ENCODE measurements around the gene UNC13C.

DNA sequence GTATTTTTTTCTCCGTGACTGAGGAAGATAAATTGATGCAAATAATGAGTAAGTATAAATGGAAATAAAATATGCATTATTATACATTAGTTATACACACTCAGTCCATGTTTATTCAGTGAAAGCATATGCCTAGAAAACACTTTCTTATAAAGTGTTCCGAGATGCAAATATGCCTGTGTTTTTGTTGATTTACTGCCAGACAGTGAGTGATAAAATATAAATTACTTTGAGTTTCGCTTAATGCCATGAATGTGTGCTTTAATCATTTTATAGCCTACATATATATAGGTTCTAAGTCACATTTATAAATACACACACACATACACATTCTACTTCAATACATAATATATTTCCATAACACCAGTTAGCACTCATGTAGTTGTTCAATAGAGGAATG lies 569.2 kb downstream of the UNC13C start:
- TF ChIP-seq, protein P1, sequence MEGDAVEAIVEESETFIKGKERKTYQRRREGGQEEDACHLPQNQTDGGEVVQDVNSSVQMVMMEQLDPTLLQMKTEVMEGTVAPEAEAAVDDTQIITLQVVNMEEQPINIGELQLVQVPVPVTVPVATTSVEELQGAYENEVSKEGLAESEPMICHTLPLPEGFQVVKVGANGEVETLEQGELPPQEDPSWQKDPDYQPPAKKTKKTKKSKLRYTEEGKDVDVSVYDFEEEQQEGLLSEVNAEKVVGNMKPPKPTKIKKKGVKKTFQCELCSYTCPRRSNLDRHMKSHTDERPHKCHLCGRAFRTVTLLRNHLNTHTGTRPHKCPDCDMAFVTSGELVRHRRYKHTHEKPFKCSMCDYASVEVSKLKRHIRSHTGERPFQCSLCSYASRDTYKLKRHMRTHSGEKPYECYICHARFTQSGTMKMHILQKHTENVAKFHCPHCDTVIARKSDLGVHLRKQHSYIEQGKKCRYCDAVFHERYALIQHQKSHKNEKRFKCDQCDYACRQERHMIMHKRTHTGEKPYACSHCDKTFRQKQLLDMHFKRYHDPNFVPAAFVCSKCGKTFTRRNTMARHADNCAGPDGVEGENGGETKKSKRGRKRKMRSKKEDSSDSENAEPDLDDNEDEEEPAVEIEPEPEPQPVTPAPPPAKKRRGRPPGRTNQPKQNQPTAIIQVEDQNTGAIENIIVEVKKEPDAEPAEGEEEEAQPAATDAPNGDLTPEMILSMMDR (IDR thresholded peaks at IDR 0.05 in 2 of 3, conservative IDR thresholded peaks at IDR 0.05 in 1 of 3; ENCODE audit: borderline replicate concordance in 1 of 3, insufficient read depth in 1 of 3, low read depth in 2 of 3, low read length in 2 of 3) = no peak
- TF ChIP-seq POLR2A (IDR thresholded peaks at IDR 0.05; ENCODE audit: borderline replicate concordance, extremely low read depth, insufficient read depth, insufficient read length) (no peak), FOSL1 (IDR thresholded peaks at IDR 0.05; ENCODE audit: low read depth) (no peak), EZH2phosphoT487 (IDR thresholded peaks at IDR 0.05; ENCODE audit: borderline replicate concordance) (no peak)
- TF ChIP-seq, protein P2, sequence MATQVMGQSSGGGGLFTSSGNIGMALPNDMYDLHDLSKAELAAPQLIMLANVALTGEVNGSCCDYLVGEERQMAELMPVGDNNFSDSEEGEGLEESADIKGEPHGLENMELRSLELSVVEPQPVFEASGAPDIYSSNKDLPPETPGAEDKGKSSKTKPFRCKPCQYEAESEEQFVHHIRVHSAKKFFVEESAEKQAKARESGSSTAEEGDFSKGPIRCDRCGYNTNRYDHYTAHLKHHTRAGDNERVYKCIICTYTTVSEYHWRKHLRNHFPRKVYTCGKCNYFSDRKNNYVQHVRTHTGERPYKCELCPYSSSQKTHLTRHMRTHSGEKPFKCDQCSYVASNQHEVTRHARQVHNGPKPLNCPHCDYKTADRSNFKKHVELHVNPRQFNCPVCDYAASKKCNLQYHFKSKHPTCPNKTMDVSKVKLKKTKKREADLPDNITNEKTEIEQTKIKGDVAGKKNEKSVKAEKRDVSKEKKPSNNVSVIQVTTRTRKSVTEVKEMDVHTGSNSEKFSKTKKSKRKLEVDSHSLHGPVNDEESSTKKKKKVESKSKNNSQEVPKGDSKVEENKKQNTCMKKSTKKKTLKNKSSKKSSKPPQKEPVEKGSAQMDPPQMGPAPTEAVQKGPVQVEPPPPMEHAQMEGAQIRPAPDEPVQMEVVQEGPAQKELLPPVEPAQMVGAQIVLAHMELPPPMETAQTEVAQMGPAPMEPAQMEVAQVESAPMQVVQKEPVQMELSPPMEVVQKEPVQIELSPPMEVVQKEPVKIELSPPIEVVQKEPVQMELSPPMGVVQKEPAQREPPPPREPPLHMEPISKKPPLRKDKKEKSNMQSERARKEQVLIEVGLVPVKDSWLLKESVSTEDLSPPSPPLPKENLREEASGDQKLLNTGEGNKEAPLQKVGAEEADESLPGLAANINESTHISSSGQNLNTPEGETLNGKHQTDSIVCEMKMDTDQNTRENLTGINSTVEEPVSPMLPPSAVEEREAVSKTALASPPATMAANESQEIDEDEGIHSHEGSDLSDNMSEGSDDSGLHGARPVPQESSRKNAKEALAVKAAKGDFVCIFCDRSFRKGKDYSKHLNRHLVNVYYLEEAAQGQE (IDR thresholded peaks at IDR 0.05; ENCODE audit: low read depth) = no peak
- TF ChIP-seq, protein P3, sequence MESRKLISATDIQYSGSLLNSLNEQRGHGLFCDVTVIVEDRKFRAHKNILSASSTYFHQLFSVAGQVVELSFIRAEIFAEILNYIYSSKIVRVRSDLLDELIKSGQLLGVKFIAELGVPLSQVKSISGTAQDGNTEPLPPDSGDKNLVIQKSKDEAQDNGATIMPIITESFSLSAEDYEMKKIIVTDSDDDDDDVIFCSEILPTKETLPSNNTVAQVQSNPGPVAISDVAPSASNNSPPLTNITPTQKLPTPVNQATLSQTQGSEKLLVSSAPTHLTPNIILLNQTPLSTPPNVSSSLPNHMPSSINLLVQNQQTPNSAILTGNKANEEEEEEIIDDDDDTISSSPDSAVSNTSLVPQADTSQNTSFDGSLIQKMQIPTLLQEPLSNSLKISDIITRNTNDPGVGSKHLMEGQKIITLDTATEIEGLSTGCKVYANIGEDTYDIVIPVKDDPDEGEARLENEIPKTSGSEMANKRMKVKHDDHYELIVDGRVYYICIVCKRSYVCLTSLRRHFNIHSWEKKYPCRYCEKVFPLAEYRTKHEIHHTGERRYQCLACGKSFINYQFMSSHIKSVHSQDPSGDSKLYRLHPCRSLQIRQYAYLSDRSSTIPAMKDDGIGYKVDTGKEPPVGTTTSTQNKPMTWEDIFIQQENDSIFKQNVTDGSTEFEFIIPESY (IDR thresholded peaks at IDR 0.05; ENCODE audit: extremely low read depth, insufficient replicate concordance, low read length) = no peak
- TF ChIP-seq, protein P4, sequence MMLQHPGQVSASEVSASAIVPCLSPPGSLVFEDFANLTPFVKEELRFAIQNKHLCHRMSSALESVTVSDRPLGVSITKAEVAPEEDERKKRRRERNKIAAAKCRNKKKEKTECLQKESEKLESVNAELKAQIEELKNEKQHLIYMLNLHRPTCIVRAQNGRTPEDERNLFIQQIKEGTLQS (IDR thresholded peaks at IDR 0.05) = no peak

Data from HCT116 (cell line).